GM21576 (cell line): ENCODE results near the gene ANKRD40CL.
"Not testable (repeated sequence)": the region's sequence is repeated elsewhere in the genome, so short reads cannot be mapped to it uniquely, and the experiment has no call there.

Source experiments
- ATAC-seq: cut with Tn5 transposase; IDR thresholded peaks from one replicate; pipeline ENCODE4 v1.9.1; 2021; ENCODE audit warnings: mild to moderate bottlenecking, moderate library complexity; ENCODE audit not compliant: unreplicated experiment

The ANKRD40CL gene

GRCh38 chr17:50767446-50767845 is at the start of gene ANKRD40CL:
Gene ANKRD40CL, minus strand, starts transcription at chr17:50767518. Its CDS starts 605 bp downstream, at chr17:50766913.
- no peak for ATAC-seq

GRCh38 chr17:50816271-50816670 is 49.0 kb upstream of the ANKRD40CL start:
- ATAC-seq: no peak

- no peak for ATAC-seq
Observed at GRCh38 chr17:50815400-50815799, 48.1 kb upstream of the ANKRD40CL start.

- ATAC-seq: no peak
Observed at GRCh38 chr17:50813583-50813982, 46.3 kb upstream of the ANKRD40CL start.

GRCh38 chr17:50808888-50809287 is 41.6 kb upstream of the ANKRD40CL start:
- no peak for ATAC-seq

- no peak for ATAC-seq
Observed at GRCh38 chr17:50808413-50808812, 41.1 kb upstream of the ANKRD40CL start.

- no peak for ATAC-seq
Observed at GRCh38 chr17:50807675-50808074, 40.4 kb upstream of the ANKRD40CL start.

- no peak for ATAC-seq
Observed at GRCh38 chr17:50807009-50807408, 39.7 kb upstream of the ANKRD40CL start.

- ATAC-seq: no peak
Observed at GRCh38 chr17:50806141-50806643, 38.9 kb upstream of the ANKRD40CL start.

GRCh38 chr17:50805486-50805885 is 38.2 kb upstream of the ANKRD40CL start:
- no peak for ATAC-seq

- ATAC-seq: not testable (repeated sequence)
Observed at GRCh38 chr17:50804749-50805475, 37.6 kb upstream of the ANKRD40CL start.

GRCh38 chr17:50803676-50804075 is 36.4 kb upstream of the ANKRD40CL start:
- ATAC-seq: no peak

- no peak for ATAC-seq
Observed at GRCh38 chr17:50802609-50803571, 35.6 kb upstream of the ANKRD40CL start.

GRCh38 chr17:50800196-50800700 is 32.9 kb upstream of the ANKRD40CL start:
- no peak for ATAC-seq

- ATAC-seq: no peak
Observed at GRCh38 chr17:50799582-50799981, 32.3 kb upstream of the ANKRD40CL start.

GRCh38 chr17:50798424-50799288 is 31.3 kb upstream of the ANKRD40CL start:
- ATAC-seq: no peak

- ATAC-seq: no peak
Observed at GRCh38 chr17:50797135-50797810, 30.0 kb upstream of the ANKRD40CL start.

GRCh38 chr17:50794361-50794760 is 27.0 kb upstream of the ANKRD40CL start:
- ATAC-seq: no peak

GRCh38 chr17:50793007-50793406 is 25.7 kb upstream of the ANKRD40CL start:
- no peak for ATAC-seq

GRCh38 chr17:50792132-50792531 is 24.8 kb upstream of the ANKRD40CL start:
- ATAC-seq: no peak
